Neural progenitor cell (in vitro differentiated cells): ENCODE data around the gene CELA2B. TPM values are rescaled to one million over a fixed set of nuclear protein-coding genes. Genes with fewer than 3 reads are reported as not detected.
A peak's percentile ranks its signal among the peaks of the same experiment; 100 is the strongest.

Experiments used
- DNase-seq: peaks from one replicate; pipeline ENCODE4 v3.0.0-alpha.2; 2016; ENCODE audit warnings: low spot score
- H2AFZ ChIP-seq: fragments of 200-600 bp; sonication (generic); replicated peaks from 2 replicates; pipeline ENCODE4 v1.6.1; 2016; ENCODE audit warnings: antibody characterized with exemption
- H3F3A ChIP-seq: fragments of 200-600 bp; sonication (generic); 2 replicates; pipeline ENCODE4 v1.6.1; 2016; ENCODE audit warnings: antibody characterized with exemption, low read depth
- H3K27ac ChIP-seq: fragments of 200-600 bp; sonication (generic); 2 replicates; pipeline ENCODE4 v1.5.1; 2016; ENCODE audit warnings: mild to moderate bottlenecking
- H3K27me3 ChIP-seq: fragments of 200-600 bp; sonication (generic); 2 replicates; pipeline ENCODE4 v1.6.1; 2016; ENCODE audit warnings: mild to moderate bottlenecking, moderate library complexity
- H3K36me3 ChIP-seq: fragments of 200-600 bp; sonication (generic); 2 replicates; pipeline ENCODE4 v1.5.1; 2016
- H3K4me1 ChIP-seq: fragments of 200-600 bp; sonication (generic); 2 replicates; pipeline ENCODE4 v1.6.1; 2016; ENCODE audit warnings: mixed run types
- H3K4me2 ChIP-seq: fragments of 200-600 bp; sonication (generic); 2 replicates; pipeline ENCODE4 v1.6.1; 2016
- H3K4me3 ChIP-seq: fragments of 200-600 bp; sonication (generic); 2 replicates; pipeline ENCODE4 v1.5.1; 2016
- H3K79me2 ChIP-seq: fragments of 200-600 bp; sonication (generic); 2 replicates; pipeline ENCODE4 v1.6.1; 2016; ENCODE audit warnings: low read depth
- H3K9ac ChIP-seq: fragments of 200-600 bp; sonication (generic); 2 replicates; pipeline ENCODE4 v1.6.1; 2016
- H3K9me3 ChIP-seq: fragments of 200-600 bp; sonication (generic); 2 replicates; pipeline ENCODE4 v1.5.1; 2016; ENCODE audit warnings: low read depth
- H4K20me1 ChIP-seq: fragments of 200-600 bp; sonication (generic); 2 replicates; pipeline ENCODE4 v1.6.1; 2016; ENCODE audit warnings: low read depth
- H3K27ac Mint-ChIP-seq: 3 replicates; pipeline ENCODE4 v1.8.0; 2021; ENCODE audit warnings: mixed read lengths
- H3K27me3 Mint-ChIP-seq: 2 replicates; pipeline ENCODE4 v1.8.0; 2022; ENCODE audit warnings: low read depth, mild to moderate bottlenecking, inconsistent platforms, moderate library complexity, mixed read lengths; ENCODE audit not compliant: insufficient read depth
- H3K36me3 Mint-ChIP-seq: 3 replicates; pipeline ENCODE4 v1.8.0; 2021; ENCODE audit warnings: mixed read lengths
- H3K4me1 Mint-ChIP-seq: 3 replicates; pipeline ENCODE4 v1.8.0; 2021; ENCODE audit warnings: mixed read lengths
- H3K4me3 Mint-ChIP-seq: 3 replicates; pipeline ENCODE4 v1.8.0; 2021; ENCODE audit warnings: mild to moderate bottlenecking, moderate library complexity, mixed read lengths
- H3K9me3 Mint-ChIP-seq: 3 replicates; pipeline ENCODE4 v1.8.0; 2020; ENCODE audit warnings: mixed read lengths
- CTCF ChIP-seq: fragments of 200-600 bp; sonication (generic); IDR thresholded peaks from 2 replicates; pipeline ENCODE4 v1.5.1; 2017; ENCODE audit warnings: antibody characterized with exemption, mild to moderate bottlenecking
- EZH2 ChIP-seq: fragments of 200-600 bp; sonication (generic); IDR thresholded peaks from 2 replicates; pipeline ENCODE4 v1.6.1; 2017; ENCODE audit warnings: antibody characterized with exemption, mild to moderate bottlenecking, moderate library complexity
- EZH2phosphoT487 ChIP-seq: fragments of 200-600 bp; sonication (generic); IDR thresholded peaks from 2 replicates; pipeline ENCODE4 v1.6.1; 2017; ENCODE audit warnings: antibody characterized with exemption
- total RNA-seq: library from RNA; depleted of rRNA; stranded (reverse); fragments of >200 nt; gene quantifications from 2 replicates; pipeline ENCODE4 v1.2.3, GENCODE V29; 2015; ENCODE audit warnings: low replicate concordance

The CELA2B gene
- total RNA-seq, 1 donor from 2014 or later: not detected

- H3K36me3 ChIP-seq: no peaks in the 10 kb centered on the region
- TF ChIP-seq CTCF (no peak), EZH2phosphoT487 (no peak), EZH2 (no peak)
- no peak overlapping the region for H3K4me2 ChIP-seq
- H3F3A ChIP-seq: peaks cover 12% of the 10 kb centered on the region
- no peaks in the 10 kb centered on the region for H3K9me3 ChIP-seq
- H3K4me1 Mint-ChIP-seq: peaks cover 17% of the 10 kb centered on the region
- DNase-seq: no peak
- H3K27me3 Mint-ChIP-seq: no peaks in the 10 kb centered on the region
- H3K4me1 ChIP-seq: peaks cover 9% of the 10 kb centered on the region
- no peak overlapping the region for H3K9ac ChIP-seq
- no peaks in the 10 kb centered on the region for H3K27me3 ChIP-seq
- H2AFZ ChIP-seq: no peak overlapping the region
- H3K27ac ChIP-seq: no peak overlapping the region
- H3K27ac Mint-ChIP-seq: no peak overlapping the region
- peaks cover 50% of the 10 kb centered on the region for H3K79me2 ChIP-seq
- H3K9me3 Mint-ChIP-seq: no peaks in the 10 kb centered on the region
- no peak overlapping the region for H3K4me3 Mint-ChIP-seq
- peaks cover 4% of the 10 kb centered on the region for H3K36me3 Mint-ChIP-seq
- peaks cover 16% of the 10 kb centered on the region for H4K20me1 ChIP-seq
- H3K4me3 ChIP-seq: no peak overlapping the region
Measured at GRCh38 chr1:15531003-15531402, 55.1 kb downstream of the CELA2B start.

DNA sequence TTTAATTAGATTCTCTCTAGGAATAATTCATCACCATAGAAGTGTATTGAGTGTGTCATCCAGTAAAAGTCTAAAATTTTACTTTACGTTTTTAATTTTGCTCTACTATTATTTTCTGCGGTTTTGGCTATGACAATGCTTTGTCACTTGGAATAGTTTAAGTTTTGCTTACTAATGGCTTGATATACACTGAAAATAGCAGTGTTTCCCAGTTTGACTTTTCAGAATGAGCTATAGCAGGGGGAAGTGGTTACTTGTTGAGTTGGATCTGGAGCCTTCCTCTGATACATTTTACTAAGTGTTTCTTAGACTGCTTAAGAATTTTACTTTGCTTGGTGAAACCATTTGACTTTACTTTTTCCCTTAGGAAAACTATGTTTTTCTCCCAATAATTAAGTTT, 55.8 kb downstream of the CELA2B start:
- Histone ChIP-seq H3K4me2 (no peak overlapping the region), H3K36me3 (no peaks in the 10 kb centered on the region), H3F3A (peaks cover 9% of the 10 kb centered on the region), H3K9ac (peak overlapping the region; percentile 28), H3K27ac (no peak overlapping the region), H2AFZ (no peak overlapping the region), H3K9me3 (no peaks in the 10 kb centered on the region), H3K79me2 (peaks cover 50% of the 10 kb centered on the region), H4K20me1 (peaks cover 16% of the 10 kb centered on the region), H3K27me3 (no peaks in the 10 kb centered on the region), H3K4me1 (peaks cover 7% of the 10 kb centered on the region), H3K4me3 (no peak overlapping the region)
- Mint-ChIP-seq H3K4me3 (no peak overlapping the region), H3K36me3 (peaks cover 9% of the 10 kb centered on the region), H3K27me3 (no peaks in the 10 kb centered on the region), H3K4me1 (peaks cover 12% of the 10 kb centered on the region), H3K27ac (no peak overlapping the region), H3K9me3 (no peaks in the 10 kb centered on the region)
- no peak for TF ChIP-seq CTCF
- TF ChIP-seq EZH2phosphoT487: no peak
- TF ChIP-seq EZH2: no peak
- no peak for DNase-seq

DNA sequence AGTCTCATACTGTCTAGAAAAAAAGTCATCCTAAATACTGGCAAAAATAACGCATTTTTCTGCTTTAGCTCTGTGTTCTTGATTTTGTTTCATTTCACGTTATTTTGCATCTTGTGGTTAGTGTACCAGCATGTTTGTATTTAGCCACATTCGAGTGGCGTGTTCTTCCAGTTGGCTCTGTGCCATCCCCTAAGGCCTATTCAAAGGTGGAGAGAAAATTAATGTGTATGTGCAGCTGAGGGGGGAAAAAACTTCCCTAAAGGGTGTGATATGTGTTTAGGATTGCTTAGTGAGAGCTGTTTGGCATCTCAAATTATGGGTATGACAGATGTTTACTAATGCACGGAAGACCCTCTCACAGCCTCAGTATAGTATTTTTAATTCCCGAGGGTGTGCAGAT, 62.9 kb downstream of the CELA2B start:
- no peak overlapping the region for H3K4me2 ChIP-seq
- no peaks in the 10 kb centered on the region for H3K36me3 ChIP-seq
- no peak overlapping the region for H2AFZ ChIP-seq
- peaks cover 16% of the 10 kb centered on the region for H3K36me3 Mint-ChIP-seq
- no peaks in the 10 kb centered on the region for H3K27me3 Mint-ChIP-seq
- no peaks in the 10 kb centered on the region for H3K4me1 Mint-ChIP-seq
- no peak overlapping the region for H3K27ac Mint-ChIP-seq
- H3K4me1 ChIP-seq: no peaks in the 10 kb centered on the region
- no peaks in the 10 kb centered on the region for H3K79me2 ChIP-seq
- peaks cover 6% of the 10 kb centered on the region for H4K20me1 ChIP-seq
- H3K4me3 Mint-ChIP-seq: no peak overlapping the region
- no peak overlapping the region for H3K9ac ChIP-seq
- H3F3A ChIP-seq: no peaks in the 10 kb centered on the region
- H3K9me3 Mint-ChIP-seq: no peaks in the 10 kb centered on the region
- H3K9me3 ChIP-seq: no peaks in the 10 kb centered on the region
- no peak overlapping the region for H3K27ac ChIP-seq
- no peak for TF ChIP-seq EZH2
- TF ChIP-seq CTCF: no peak
- no peak for DNase-seq
- no peaks in the 10 kb centered on the region for H3K27me3 ChIP-seq
- no peak overlapping the region for H3K4me3 ChIP-seq
